HEK293T (cell line): ENCODE results near the gene FAM72D.
"Not testable (repeated sequence)": the region's sequence is repeated elsewhere in the genome, so short reads cannot be mapped to it uniquely, and the experiment has no call there.

Experiments used
- BHLHE40 ChIP-seq: fragments of 450-650 bp; IDR thresholded peaks from 2 replicates; pipeline ENCODE4 v1.6.1; 2016; ENCODE audit warnings: mild to moderate bottlenecking, moderate library complexity, borderline replicate concordance
- CTBP1 ChIP-seq: fragments of 450-650 bp; IDR thresholded peaks from 2 replicates; pipeline ENCODE4 v1.6.1; 2016; ENCODE audit warnings: borderline replicate concordance
- ELF4 ChIP-seq: fragments of 450-650 bp; IDR thresholded peaks from 2 replicates; pipeline ENCODE4 v1.6.1; 2017; ENCODE audit warnings: antibody characterized with exemption
- FOXK2 ChIP-seq: fragments of 450-650 bp; IDR thresholded peaks from 2 replicates; pipeline ENCODE4 v1.6.1; 2016; ENCODE audit warnings: mild to moderate bottlenecking
- FOXM1 ChIP-seq: fragments of 450-650 bp; IDR thresholded peaks from 2 replicates; pipeline ENCODE4 v1.6.1; 2017; ENCODE audit warnings: mild to moderate bottlenecking, borderline replicate concordance
- HDGF ChIP-seq: fragments of 450-650 bp; IDR thresholded peaks from 2 replicates; pipeline ENCODE4 v1.6.1; 2017; ENCODE audit warnings: antibody characterized with exemption, borderline replicate concordance
- L3MBTL2 ChIP-seq: fragments of 450-650 bp; conservative IDR thresholded peaks from 2 replicates; pipeline ENCODE4 v1.6.1; 2016; ENCODE audit warnings: mild to moderate bottlenecking
- NFRKB ChIP-seq: fragments of 450-650 bp; IDR thresholded peaks from 2 replicates; pipeline ENCODE4 v1.6.1; 2016; ENCODE audit warnings: mild to moderate bottlenecking, moderate library complexity
- PKNOX1 ChIP-seq: fragments of 450-650 bp; IDR thresholded peaks from 2 replicates; pipeline ENCODE4 v1.6.1; 2016
- SP1 ChIP-seq: fragments of 450-650 bp; IDR thresholded peaks from 2 replicates; pipeline ENCODE4 v1.6.1; 2017
- SUZ12 ChIP-seq: fragments of 450-650 bp; IDR thresholded peaks from 2 replicates; pipeline ENCODE4 v1.6.1; 2016; ENCODE audit warnings: mild to moderate bottlenecking

GRCh38 chr1:145114560-145115057, 18.8 kb downstream of the FAM72D start:
- TF ChIP-seq FOXK2, NFRKB, PKNOX1, HDGF, FOXM1, SP1, CTBP1, SUZ12, BHLHE40, L3MBTL2, ELF4: not testable (repeated sequence)
